ENCODE data around the gene SPATA2L. TPM values are rescaled to one million over a fixed set of nuclear protein-coding genes. Genes with fewer than 3 reads are reported as not detected.
"Not testable (repeated sequence)": the region's sequence is repeated elsewhere in the genome, so short reads cannot be mapped to it uniquely, and the experiment has no call there.

Gene SPATA2L
- total RNA-seq, 1 donor from 2014 or later, result 18.6 TPM

DNA sequence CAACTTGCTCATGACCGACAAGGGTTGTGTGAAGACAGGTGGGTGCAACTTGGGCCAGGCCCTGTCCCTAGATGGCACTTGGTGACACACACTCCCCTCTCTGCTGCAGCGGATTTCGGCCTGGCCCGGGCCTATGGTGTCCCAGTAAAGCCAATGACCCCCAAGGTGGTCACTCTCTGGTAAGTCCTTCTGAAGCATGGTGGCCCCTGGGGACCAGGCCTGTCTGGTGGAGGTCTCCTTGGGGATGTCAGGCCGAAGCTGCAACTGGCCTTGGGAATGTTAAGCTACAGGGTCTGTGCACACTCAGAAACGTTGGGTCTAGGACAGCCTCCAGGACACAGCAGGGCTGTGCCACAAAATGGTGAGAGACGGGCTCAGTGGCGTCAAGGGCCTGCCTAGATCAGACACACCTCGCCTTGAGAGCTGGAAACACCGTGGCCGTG lies 8.2 kb downstream of the SPATA2L start:
- Mint-ChIP-seq H3K4me1 (ENCODE audit: low read depth, unreplicated experiment) (peaks cover 2% of the 10 kb centered on the region), H3K9me3 (ENCODE audit: unreplicated experiment) (peaks cover 5% of the 10 kb centered on the region), H3K27me3 (ENCODE audit: unreplicated experiment) (peaks cover 8% of the 10 kb centered on the region), H3K36me3 (ENCODE audit: unreplicated experiment) (no peaks in the 10 kb centered on the region), H3K4me3 (ENCODE audit: unreplicated experiment) (no peak overlapping the region), H3K27ac (ENCODE audit: unreplicated experiment) (no peak overlapping the region)
- TF ChIP-seq, protein P1, sequence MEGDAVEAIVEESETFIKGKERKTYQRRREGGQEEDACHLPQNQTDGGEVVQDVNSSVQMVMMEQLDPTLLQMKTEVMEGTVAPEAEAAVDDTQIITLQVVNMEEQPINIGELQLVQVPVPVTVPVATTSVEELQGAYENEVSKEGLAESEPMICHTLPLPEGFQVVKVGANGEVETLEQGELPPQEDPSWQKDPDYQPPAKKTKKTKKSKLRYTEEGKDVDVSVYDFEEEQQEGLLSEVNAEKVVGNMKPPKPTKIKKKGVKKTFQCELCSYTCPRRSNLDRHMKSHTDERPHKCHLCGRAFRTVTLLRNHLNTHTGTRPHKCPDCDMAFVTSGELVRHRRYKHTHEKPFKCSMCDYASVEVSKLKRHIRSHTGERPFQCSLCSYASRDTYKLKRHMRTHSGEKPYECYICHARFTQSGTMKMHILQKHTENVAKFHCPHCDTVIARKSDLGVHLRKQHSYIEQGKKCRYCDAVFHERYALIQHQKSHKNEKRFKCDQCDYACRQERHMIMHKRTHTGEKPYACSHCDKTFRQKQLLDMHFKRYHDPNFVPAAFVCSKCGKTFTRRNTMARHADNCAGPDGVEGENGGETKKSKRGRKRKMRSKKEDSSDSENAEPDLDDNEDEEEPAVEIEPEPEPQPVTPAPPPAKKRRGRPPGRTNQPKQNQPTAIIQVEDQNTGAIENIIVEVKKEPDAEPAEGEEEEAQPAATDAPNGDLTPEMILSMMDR (IDR thresholded peaks at IDR 0.05; ENCODE audit: partially characterized antibody, unreplicated experiment), result no peak
- DNase-seq, result no peak

DNA sequence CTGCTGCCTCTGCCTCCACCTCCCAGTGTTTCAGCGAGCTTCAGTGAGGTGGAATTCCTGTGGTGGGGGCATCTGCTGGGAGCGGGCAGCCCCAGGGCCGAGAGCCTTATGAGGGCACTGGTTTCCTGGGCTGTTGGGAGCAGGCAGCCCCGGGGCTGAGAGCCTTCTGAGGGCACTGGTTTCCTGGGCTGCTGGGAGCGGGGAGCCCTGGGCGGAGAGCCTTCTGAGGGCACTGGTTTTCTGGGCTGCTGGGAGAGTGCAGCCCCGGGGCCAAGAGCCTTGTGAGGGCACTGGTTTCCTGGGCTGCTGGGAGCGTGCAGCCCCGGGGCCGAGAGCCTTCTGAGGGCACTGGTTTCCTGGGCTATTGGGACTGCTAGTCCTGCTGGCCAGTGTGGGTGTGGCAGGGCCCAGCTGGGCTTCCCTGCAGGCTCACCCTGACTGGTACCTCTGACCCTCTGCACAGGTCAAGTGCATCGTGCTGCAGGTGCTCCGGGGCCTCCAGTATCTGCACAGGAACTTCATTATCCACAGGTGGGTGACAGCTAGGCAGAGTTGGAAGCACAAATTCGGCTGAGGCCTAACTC lies 9.4 kb downstream of the SPATA2L start:
- peaks cover 11% of the 10 kb centered on the region for H3K9me3 Mint-ChIP-seq (ENCODE audit: unreplicated experiment)
- peaks cover 7% of the 10 kb centered on the region for H3K4me1 Mint-ChIP-seq (ENCODE audit: low read depth, unreplicated experiment)
- peaks cover 12% of the 10 kb centered on the region for H3K27me3 Mint-ChIP-seq (ENCODE audit: unreplicated experiment)
- TF ChIP-seq, protein P1 (IDR thresholded peaks at IDR 0.05; ENCODE audit: partially characterized antibody, unreplicated experiment), result no peak
- H3K4me3 Mint-ChIP-seq (ENCODE audit: unreplicated experiment), result no peak overlapping the region
- no peak for DNase-seq
- no peak overlapping the region for H3K27ac Mint-ChIP-seq (ENCODE audit: unreplicated experiment)
- H3K36me3 Mint-ChIP-seq (ENCODE audit: unreplicated experiment), result no peaks in the 10 kb centered on the region

DNA sequence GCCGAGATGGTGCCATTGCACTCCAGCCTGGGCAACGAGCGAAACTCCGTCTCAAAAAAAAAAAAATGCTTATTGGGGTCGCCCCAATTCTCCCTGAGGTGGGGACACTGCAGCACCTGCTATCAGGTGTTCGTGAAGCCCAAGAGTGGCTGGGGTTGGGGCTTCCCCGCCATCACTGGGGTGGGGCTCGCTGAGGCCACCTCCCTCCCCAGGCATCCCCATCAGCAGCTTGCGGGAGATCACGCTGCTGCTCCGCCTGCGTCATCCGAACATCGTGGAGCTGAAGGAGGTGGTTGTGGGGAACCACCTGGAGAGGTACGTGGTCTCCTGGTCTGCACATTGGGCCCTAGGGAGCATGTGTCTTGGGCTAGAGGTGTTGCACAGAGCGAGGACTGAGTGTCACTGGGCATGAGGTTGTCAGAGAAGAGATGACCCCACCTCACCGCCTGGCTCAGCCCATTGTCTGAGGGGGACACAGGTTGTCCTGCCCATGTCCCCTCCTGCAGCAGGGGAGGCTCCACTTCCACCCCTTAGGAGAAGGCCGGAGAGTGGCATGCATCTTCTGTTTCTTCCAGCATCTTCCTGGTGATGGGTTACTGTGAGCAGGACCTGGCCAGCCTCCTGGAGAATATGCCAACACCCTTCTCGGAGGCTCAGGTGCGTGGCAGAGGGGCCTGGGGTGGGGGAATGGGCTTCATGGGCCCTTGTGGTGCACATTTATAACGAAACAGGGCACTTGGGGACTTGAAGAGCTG lies 10.1 kb downstream of the SPATA2L start:
- Mint-ChIP-seq H3K27me3 (ENCODE audit: unreplicated experiment) (peaks cover 12% of the 10 kb centered on the region), H3K36me3 (ENCODE audit: unreplicated experiment) (no peaks in the 10 kb centered on the region), H3K4me1 (ENCODE audit: low read depth, unreplicated experiment) (peaks cover 7% of the 10 kb centered on the region), H3K4me3 (ENCODE audit: unreplicated experiment) (no peak overlapping the region), H3K27ac (ENCODE audit: unreplicated experiment) (no peak overlapping the region), H3K9me3 (ENCODE audit: unreplicated experiment) (peaks cover 11% of the 10 kb centered on the region)
- DNase-seq, result no peak
- TF ChIP-seq, protein P1 (IDR thresholded peaks at IDR 0.05; ENCODE audit: partially characterized antibody, unreplicated experiment), result no peak

DNA sequence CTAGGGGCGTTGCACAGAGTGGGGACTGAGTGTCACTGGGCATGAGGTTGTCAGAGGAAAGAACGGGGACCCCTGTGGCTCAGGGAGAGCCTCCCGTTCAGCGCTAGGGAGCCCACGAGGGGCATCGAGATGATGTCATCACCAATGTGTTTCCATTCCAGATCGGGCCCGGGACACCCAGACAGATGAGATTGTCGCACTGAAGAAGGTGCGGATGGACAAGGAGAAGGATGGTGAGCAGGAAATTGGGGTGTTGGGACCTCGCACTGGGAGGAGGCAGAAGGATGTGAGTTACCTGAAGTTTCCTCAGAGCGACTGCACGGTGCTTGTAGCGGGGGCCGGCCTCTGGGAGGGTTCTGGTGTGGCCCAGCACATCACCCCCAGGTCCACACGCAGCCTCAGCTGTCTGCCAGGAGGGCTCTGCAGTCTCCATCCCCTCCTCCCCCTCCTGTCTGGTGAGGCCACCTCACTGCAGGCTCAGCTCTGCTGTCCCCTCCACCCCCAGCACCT lies 11.1 kb downstream of the SPATA2L start:
- H3K4me3 Mint-ChIP-seq (ENCODE audit: unreplicated experiment), result no peak overlapping the region
- H3K27me3 Mint-ChIP-seq (ENCODE audit: unreplicated experiment), result peaks cover 12% of the 10 kb centered on the region
- no peak for DNase-seq
- TF ChIP-seq, protein P1 (IDR thresholded peaks at IDR 0.05; ENCODE audit: partially characterized antibody, unreplicated experiment), result no peak
- no peaks in the 10 kb centered on the region for H3K36me3 Mint-ChIP-seq (ENCODE audit: unreplicated experiment)
- peaks cover 7% of the 10 kb centered on the region for H3K4me1 Mint-ChIP-seq (ENCODE audit: low read depth, unreplicated experiment)
- no peak overlapping the region for H3K27ac Mint-ChIP-seq (ENCODE audit: unreplicated experiment)
- H3K9me3 Mint-ChIP-seq (ENCODE audit: unreplicated experiment), result peaks cover 11% of the 10 kb centered on the region

DNA sequence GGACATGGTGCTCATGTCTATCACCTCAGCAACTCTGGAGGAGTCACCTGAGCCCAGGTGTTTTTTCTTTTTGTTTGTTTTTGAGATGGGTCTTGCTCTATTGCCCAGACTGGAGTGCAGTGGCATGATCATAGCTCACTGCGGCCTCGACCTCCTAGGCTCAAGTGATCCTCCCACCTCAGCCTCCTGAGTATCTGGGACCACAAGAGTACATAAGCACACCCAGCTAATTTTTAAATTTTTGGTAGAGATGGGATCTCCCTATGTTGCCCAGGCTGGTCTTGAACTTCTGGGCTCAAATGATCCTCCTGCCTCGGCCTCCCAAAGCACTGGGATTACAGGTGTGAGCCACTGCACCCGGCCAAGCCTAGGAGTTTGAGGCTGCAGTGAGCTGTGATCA lies 11.9 kb downstream of the SPATA2L start:
- H3K27me3 Mint-ChIP-seq (ENCODE audit: unreplicated experiment), result peaks cover 12% of the 10 kb centered on the region
- not testable (repeated sequence) for DNase-seq; H3K36me3 Mint-ChIP-seq (ENCODE audit: unreplicated experiment); H3K4me3 Mint-ChIP-seq (ENCODE audit: unreplicated experiment); H3K27ac Mint-ChIP-seq (ENCODE audit: unreplicated experiment); H3K4me1 Mint-ChIP-seq (ENCODE audit: low read depth, unreplicated experiment)
- peaks cover 11% of the 10 kb centered on the region for H3K9me3 Mint-ChIP-seq (ENCODE audit: unreplicated experiment)

All from glutamatergic neuron (in vitro differentiated cells).